ENCODE data around the gene HAUS3. TPM values are rescaled to one million over a fixed set of nuclear protein-coding genes. Genes with fewer than 3 reads are reported as not detected.

The HAUS3 gene
- total and polyA plus RNA-seq, 2 donors, result 8.1 to 26.6 TPM

GRCh38 chr4:2262944-2263250 lies 21.0 kb upstream of the HAUS3 start:
- peak overlapping the region; percentile 47 for H3K4me3 ChIP-seq (ENCODE audit: low read depth, low read length)
- no peak for DNase-seq (ENCODE audit: extremely low spot score)
- peak overlapping the region; percentile 90 for H3K27ac ChIP-seq (ENCODE audit: low read depth)
- 42% methylated on average over 13 of the region's 13 CpGs for WGBS
- no peaks in the 10 kb centered on the region for H3K36me3 ChIP-seq (ENCODE audit: insufficient read depth)
- H3K4me1 ChIP-seq (ENCODE audit: insufficient read depth), result no peaks in the 10 kb centered on the region

- Histone ChIP-seq H3K4me1 (ENCODE audit: insufficient read depth) (no peaks in the 10 kb centered on the region), H3K4me3 (ENCODE audit: low read depth, low read length) (peak overlapping the region; percentile 91), H3K27ac (ENCODE audit: low read depth) (peak overlapping the region; percentile 90), H3K36me3 (ENCODE audit: insufficient read depth) (no peaks in the 10 kb centered on the region)
- DNase-seq (ENCODE audit: extremely low spot score), result peak; percentile 95
- WGBS, result under 1% methylated on average over 98 of the region's 98 CpGs
Observed at GRCh38 chr4:2262145-2262943, 20.4 kb upstream of the HAUS3 start.

DNA sequence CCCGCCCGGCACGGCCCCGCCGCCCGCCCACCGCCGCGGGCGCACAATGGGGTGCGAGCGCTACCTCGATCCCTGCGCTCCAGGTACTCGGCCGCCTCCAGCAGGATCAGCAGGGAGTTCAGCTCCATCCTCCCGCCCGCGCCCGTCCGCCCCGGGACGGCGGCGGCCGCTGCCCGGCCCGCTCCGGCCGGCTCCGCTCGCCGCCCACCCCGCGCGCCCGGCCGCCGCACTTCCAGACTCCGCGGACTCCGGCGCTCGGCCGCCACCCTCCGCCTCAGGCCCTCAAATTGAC lies 19.9 kb upstream of the HAUS3 start, which contains the start of gene MXD4:
TSS of gene MXD4 (minus strand) at position 257 of the 292 bp plus-strand sequence. CDS start at position 128, 129 bp downstream.
- Histone ChIP-seq H3K4me1 (ENCODE audit: insufficient read depth) (no peaks in the 10 kb centered on the region), H3K36me3 (ENCODE audit: insufficient read depth) (no peaks in the 10 kb centered on the region), H3K27ac (ENCODE audit: low read depth) (peak within 1 kb of the TSS; percentile 90), H3K4me3 (ENCODE audit: low read depth, low read length) (peak within 1 kb of the TSS; percentile 91)
- WGBS, result under 1% methylated on average over 46 of the region's 46 CpGs
- DNase-seq (ENCODE audit: extremely low spot score), result no peak

DNA sequence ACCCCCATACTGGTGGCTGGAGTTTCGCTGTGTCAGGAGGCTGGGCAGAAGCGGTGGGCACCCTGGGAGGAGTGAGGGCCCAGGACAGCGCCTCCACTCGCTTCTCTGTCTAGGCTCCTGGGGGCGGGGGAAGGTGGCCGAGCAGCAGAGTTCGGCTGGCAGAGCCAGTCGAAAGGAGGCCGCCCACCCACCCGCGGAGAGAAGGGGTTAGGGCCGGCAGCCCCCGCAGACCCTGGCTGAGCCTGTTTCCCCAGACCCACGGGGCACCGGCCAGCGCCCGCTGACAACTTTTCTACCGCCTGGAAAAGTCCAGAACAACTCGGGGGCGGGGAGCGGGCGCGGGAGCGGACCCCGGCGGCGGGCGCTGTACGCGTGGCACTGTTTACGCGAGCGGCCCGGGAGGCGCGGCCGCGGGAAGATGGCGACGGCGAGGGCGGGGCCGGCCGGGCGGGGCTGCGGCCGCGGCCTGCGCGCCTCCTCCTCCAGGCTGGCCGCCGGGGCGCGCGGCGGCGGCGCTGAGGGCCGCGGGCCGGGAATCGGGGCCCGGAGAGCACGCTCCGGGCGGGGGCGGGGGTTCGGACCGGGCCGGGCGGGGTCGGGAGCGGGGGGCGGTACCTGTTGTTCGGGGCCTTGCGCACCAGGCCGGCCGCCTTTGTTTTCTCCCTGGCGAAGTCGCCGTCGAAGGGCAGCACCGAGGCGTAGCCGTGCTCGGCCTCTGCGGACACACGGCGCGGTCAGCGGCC lies 19.4 kb upstream of the HAUS3 start:
- WGBS, result under 1% methylated on average over 91 of the region's 91 CpGs
- no peaks in the 10 kb centered on the region for H3K36me3 ChIP-seq (ENCODE audit: insufficient read depth)
- H3K27ac ChIP-seq (ENCODE audit: low read depth), result peak overlapping the region; percentile 81
- no peaks in the 10 kb centered on the region for H3K4me1 ChIP-seq (ENCODE audit: insufficient read depth)
- no peak for DNase-seq (ENCODE audit: extremely low spot score)
- H3K4me3 ChIP-seq (ENCODE audit: low read depth, low read length), result peak overlapping the region; percentile 91

DNA sequence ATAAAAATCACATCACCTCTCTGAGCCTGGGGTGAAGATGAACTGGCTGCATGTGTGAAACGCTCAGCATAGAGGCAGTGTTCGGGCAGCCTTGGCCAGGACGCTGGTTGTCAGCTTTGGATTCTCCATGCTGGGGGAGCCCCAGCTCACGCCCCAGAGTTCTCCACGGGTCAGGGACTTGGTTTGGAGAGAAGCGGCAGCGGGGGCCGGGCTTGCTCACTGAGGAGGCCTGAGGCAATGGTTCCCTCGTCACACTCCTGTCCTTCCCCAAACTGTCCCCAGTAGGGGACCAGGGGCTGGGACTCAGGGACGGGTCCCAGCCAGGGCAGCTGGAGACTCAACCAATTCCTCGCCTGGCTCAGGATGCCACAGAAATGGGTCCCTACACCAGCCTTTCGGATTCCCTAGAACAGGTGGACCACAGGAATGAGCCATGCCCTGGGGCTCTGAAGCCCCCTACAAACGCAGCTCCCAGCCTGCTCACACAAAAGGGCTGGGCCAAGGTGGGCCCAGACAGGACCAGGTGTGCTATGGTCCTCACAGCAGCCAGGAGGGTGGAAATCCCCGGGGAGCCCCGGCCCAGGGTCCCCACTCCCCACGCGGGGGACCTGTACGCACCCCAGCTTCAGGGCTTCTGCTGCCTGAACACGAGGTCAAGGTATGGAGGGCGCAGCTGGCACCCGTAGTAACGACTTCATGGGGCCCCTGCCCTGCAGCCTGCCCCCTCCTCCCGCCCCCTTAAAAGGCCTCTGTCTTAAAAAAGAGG lies 18.6 kb upstream of the HAUS3 start:
- Histone ChIP-seq H3K27ac (ENCODE audit: low read depth) (peak overlapping the region; percentile 81), H3K36me3 (ENCODE audit: insufficient read depth) (no peaks in the 10 kb centered on the region), H3K4me3 (ENCODE audit: low read depth, low read length) (peak overlapping the region; percentile 91), H3K4me1 (ENCODE audit: insufficient read depth) (no peaks in the 10 kb centered on the region)
- WGBS, result 27% methylated on average over 23 of the region's 23 CpGs
- DNase-seq (ENCODE audit: extremely low spot score), result no peak

DNA sequence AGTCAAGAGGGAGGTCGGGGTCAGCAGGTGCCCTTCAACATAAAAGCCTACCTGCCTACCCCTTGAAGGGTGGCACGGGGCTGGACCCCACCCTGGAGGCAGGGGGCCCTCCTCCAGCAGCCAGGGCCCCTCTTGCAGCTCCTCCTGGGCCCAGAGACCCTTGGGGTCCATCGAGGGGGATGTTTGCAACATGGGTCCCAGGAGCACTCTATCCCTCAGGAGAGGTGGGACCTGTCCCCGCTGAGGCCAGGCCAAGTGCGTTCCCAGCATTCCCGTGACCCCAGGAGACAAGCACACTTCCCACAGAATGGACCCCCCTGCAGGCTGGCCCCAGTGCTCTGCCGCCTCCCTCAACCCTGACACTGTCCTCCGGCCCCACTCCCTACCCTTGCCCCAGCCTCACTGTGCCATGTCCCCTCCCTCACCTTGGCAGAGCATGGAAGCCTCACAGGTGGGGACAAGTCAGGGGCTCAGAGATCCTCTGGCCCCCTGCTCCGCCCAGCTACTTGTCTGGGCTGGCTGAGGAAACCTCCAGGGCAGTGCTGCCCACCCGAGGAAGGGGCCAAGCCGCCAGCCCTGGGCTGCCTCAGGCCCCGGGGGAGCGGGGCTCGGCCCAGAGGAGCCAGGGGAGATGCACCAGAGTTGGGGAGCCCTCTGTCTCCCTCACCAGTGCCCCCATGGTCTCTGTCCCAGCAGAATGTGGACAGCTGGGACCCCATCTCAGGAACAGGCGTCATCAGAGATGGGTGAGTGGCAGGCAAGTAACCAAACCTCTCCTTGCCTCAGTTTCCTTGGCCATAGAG lies 17.8 kb upstream of the HAUS3 start:
- no peaks in the 10 kb centered on the region for H3K36me3 ChIP-seq (ENCODE audit: insufficient read depth)
- 71% methylated on average over 15 of the region's 15 CpGs for WGBS
- H3K4me1 ChIP-seq (ENCODE audit: insufficient read depth), result no peaks in the 10 kb centered on the region
- H3K27ac ChIP-seq (ENCODE audit: low read depth), result no peak overlapping the region
- no peak for DNase-seq (ENCODE audit: extremely low spot score)
- H3K4me3 ChIP-seq (ENCODE audit: low read depth, low read length), result peak overlapping the region; percentile 91

GRCh38 chr4:2259036-2259540 lies 17.2 kb upstream of the HAUS3 start:
- no peak for DNase-seq (ENCODE audit: extremely low spot score)
- 63% methylated on average over 13 of the region's 13 CpGs for WGBS
- Histone ChIP-seq H3K4me1 (ENCODE audit: insufficient read depth) (no peaks in the 10 kb centered on the region), H3K27ac (ENCODE audit: low read depth) (peak overlapping the region; percentile 27), H3K4me3 (ENCODE audit: low read depth, low read length) (no peak overlapping the region), H3K36me3 (ENCODE audit: insufficient read depth) (no peaks in the 10 kb centered on the region)

GRCh38 chr4:2258091-2259035 lies 16.4 kb upstream of the HAUS3 start:
- no peaks in the 10 kb centered on the region for H3K36me3 ChIP-seq (ENCODE audit: insufficient read depth)
- H3K4me1 ChIP-seq (ENCODE audit: insufficient read depth), result no peaks in the 10 kb centered on the region
- WGBS, result 86% methylated on average over 18 of the region's 18 CpGs
- peak overlapping the region; percentile 27 for H3K27ac ChIP-seq (ENCODE audit: low read depth)
- no peak for DNase-seq (ENCODE audit: extremely low spot score)
- no peak overlapping the region for H3K4me3 ChIP-seq (ENCODE audit: low read depth, low read length)

- Histone ChIP-seq H3K27ac (ENCODE audit: low read depth) (peak overlapping the region; percentile 46), H3K4me1 (ENCODE audit: insufficient read depth) (no peaks in the 10 kb centered on the region), H3K4me3 (ENCODE audit: low read depth, low read length) (no peak overlapping the region), H3K36me3 (ENCODE audit: insufficient read depth) (no peaks in the 10 kb centered on the region)
- no peak for DNase-seq (ENCODE audit: extremely low spot score)
- WGBS, result 71% methylated on average over 14 of the region's 14 CpGs
Observed at GRCh38 chr4:2257361-2258081, 15.6 kb upstream of the HAUS3 start.

- Histone ChIP-seq H3K4me1 (ENCODE audit: insufficient read depth) (no peaks in the 10 kb centered on the region), H3K27ac (ENCODE audit: low read depth) (peak overlapping the region; percentile 69), H3K4me3 (ENCODE audit: low read depth, low read length) (no peak overlapping the region), H3K36me3 (ENCODE audit: insufficient read depth) (no peaks in the 10 kb centered on the region)
- 60% methylated on average over 12 of the region's 12 CpGs for WGBS
- no peak for DNase-seq (ENCODE audit: extremely low spot score)
Observed at GRCh38 chr4:2256781-2257191, 14.9 kb upstream of the HAUS3 start.

- 32% methylated on average over 8 of the region's 8 CpGs for WGBS
- no peak overlapping the region for H3K4me3 ChIP-seq (ENCODE audit: low read depth, low read length)
- DNase-seq (ENCODE audit: extremely low spot score), result no peak
Observed at GRCh38 chr4:2256156-2256731, 14.3 kb upstream of the HAUS3 start.

More at GRCh38 chr4:2256156-2256731, 14.3 kb upstream of the HAUS3 start:
- no peaks in the 10 kb centered on the region for H3K36me3 ChIP-seq (ENCODE audit: insufficient read depth)
- peak overlapping the region; percentile 69 for H3K27ac ChIP-seq (ENCODE audit: low read depth)
- H3K4me1 ChIP-seq (ENCODE audit: insufficient read depth), result no peaks in the 10 kb centered on the region

Measured in urinary bladder (tissue), 4 donors.